ENCODE measurements around the gene CEP164.

The CEP164 gene

GRCh38 chr11:117354550-117354949 lies 26.9 kb downstream of the CEP164 start:
- no peak for FAIRE-seq
- no peak for DNase-seq (ENCODE audit: extremely low spot score, insufficient read length, low read depth)

DNA sequence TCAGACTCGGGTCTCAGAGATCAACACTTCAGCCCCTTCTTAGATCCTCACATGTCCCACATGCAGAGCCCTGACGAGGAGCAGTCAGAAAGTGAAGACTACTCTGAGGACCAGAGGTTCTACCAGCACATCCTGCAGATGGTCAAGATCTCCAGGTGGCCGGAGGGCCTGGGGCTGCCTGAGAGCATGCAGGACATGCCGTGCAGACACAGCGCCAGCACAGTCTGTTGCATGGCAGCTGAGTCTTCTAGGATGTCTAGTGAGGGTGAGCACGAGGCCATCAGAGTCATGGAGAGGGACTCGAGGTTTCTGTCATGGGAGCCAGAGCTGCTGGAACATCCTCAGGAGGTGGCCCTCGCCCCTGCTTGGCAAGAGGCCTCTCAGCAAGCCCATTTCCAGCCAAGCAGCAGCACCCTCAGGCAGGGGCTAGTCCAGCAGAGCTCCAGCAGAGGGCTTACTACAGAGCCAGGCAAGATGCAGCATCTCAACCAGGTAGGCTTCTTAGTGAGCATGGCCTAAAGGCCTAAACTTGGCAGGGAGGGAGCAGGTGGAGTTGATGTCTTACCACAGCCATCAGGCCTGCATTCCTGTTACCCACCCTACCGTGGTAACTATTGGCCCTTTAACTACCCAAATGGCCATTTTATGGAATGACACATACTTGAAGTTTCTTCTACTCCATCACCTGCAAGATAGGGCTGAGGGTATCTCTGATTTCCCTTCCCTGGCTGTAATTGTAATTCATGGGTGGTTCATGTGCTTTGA lies 28.7 kb downstream of the CEP164 start:
- no peak for DNase-seq (ENCODE audit: extremely low spot score, insufficient read length, low read depth)
- FAIRE-seq: no peak

- no peak for FAIRE-seq
- no peak for DNase-seq (ENCODE audit: extremely low spot score, insufficient read length, low read depth)
These were observed 33.8 kb downstream of the CEP164 start for GRCh38 chr11:117361432-117361831.

DNA sequence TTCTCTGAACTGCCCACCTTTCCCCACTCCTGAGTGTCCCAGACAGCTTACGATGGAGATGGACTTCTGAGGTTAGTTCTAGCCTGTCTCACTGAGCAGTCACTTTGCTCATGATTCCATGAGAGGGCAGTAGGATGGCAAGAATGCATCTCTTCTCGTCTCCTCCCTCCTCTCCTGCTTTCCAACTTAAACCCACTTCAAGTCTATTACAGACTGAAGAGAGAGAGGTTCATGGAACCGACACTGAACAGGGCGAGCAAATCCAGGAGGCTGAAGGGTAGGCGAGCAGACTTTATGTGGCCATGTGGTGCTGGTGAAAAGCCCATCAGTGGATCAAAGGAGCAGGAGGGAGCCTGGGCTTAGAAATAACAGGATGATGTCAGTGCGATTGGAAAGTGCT lies 38.6 kb downstream of the CEP164 start:
- FAIRE-seq (no peak), DNase-seq (ENCODE audit: extremely low spot score, insufficient read length, low read depth) (no peak)

- DNase-seq (ENCODE audit: extremely low spot score, insufficient read length, low read depth) (no peak), FAIRE-seq (no peak)
These were observed 39.2 kb downstream of the CEP164 start for GRCh38 chr11:117366875-117367274.

DNA sequence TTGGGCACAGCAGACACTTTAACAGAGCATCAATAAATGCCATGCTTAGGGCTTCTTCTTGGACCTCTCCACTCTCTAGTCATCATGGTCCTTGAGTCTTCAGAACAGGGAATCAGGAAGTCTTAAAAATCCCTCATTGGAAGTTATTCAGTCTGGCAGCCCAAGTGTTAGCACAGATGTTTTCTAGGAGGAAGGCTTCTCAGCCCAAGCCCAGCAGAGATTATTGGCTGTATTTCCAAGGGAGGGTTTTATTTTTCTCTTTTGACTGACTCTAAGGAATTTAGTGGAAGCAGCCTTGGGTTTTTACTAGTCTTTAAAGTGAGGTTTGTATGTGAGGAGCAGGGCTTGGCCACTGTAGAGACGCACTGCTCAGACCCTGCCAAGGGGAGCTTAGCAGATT lies 41.9 kb downstream of the CEP164 start:
- no peak for FAIRE-seq
- no peak for DNase-seq (ENCODE audit: extremely low spot score, insufficient read length, low read depth)

DNA sequence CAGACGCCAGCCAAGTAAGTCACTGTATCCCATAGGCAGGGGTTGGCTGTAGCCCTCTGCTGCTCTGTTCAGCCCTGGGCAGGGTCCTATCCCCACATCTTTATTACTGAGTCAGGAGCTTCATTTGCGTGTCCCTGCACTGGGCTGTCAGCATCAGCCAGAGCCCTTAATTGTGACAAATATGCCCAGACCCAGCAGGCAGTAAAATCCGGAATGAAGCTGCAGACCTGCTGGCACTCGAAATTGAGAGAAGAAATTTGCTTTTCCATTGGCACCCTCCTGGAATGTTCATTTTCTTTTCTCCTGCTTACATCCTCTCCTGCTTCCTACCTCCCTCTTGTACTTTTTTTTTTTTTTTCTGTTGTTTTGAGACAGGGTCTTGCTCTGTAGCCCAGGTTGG lies 43.8 kb downstream of the CEP164 start:
- DNase-seq (ENCODE audit: extremely low spot score, insufficient read length, low read depth) (no peak), FAIRE-seq (no peak)

DNA sequence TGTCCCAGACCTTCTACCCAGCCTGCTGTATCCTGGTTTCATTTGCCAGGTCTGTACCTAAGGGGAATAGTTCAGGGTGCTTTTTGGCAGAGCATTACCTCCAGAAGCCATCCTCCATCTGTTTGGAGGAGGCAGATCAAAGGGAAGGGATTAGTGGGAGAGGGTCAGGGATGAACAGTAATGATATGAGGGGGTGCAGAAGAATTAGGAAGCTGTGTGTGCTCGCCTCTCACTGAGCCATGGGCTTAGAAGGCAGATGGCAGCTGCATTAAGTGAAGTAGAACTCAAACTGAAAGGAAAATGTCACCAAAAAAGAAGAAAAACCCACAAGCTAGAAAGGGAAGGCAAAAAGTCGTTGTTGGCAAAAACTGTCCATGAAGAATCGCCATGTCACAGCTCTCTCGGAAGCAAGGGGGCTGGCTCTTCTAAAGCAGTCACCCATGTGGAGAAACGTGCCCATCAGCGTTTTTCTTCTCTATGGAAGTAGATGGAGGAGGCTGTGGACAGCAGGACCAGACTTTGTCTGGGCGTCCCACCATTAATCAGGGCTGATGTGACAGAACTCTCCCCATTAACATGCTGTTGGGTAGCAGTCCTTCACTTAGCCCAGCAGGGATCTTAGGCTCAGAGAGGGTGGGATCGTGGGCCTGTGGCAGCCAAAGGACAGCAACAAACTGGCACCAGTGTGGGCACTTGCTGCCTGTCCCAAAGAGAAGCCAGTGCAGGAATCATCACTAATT lies 46.8 kb downstream of the CEP164 start:
- FAIRE-seq (no peak), DNase-seq (ENCODE audit: extremely low spot score, insufficient read length, low read depth) (no peak)

GRCh38 chr11:117375960-117376359 lies 48.3 kb downstream of the CEP164 start:
- DNase-seq (ENCODE audit: extremely low spot score, insufficient read length, low read depth) (no peak), FAIRE-seq (no peak)

GRCh38 chr11:117376517-117376916 lies 48.9 kb downstream of the CEP164 start:
- FAIRE-seq: no peak
- no peak for DNase-seq (ENCODE audit: extremely low spot score, insufficient read length, low read depth)

DNA sequence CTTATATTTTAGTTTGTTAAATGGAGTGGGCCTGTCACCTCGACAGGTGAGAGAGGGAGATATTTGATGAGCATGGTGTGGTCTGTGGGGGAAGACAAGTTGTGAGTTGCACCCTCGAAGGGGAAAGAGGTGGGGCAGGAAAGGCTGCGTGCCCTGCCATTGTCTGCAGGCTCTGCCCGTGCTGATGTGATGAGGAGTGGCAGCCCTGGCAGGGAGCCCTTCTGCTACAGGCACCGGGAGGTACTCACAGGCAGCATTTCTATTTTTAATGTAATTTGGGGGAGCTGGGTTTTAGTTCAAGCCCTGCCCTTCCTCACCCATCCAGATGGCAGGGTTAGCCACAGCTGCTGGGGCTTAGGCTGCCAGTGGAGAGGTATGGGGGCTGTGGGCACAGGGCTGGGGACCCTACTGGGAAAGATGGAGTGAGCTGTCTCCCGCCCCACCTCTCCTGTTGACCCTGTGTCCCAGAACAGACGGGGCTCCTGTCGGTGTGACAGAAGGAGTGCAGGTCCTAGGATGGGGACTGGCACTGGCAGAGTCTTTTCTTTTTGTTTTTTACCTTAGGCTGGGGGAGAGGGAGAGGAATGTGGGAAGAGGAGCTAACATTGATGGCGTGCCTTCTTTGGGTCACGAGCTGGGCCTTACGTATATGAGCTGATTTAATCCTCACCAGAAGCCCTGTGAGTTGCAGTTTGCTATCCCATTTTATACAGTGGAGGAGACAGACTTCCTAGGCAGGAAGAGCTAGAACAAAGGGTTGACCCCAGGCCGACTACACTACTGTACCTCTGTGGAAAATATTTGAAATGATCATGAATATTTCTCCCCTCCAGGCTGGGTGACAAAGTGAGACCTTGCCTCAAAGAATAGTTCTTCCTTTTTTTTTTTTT lies 51.6 kb downstream of the CEP164 start:
- no peak for FAIRE-seq
- DNase-seq (ENCODE audit: extremely low spot score, insufficient read length, low read depth): no peak

DNA sequence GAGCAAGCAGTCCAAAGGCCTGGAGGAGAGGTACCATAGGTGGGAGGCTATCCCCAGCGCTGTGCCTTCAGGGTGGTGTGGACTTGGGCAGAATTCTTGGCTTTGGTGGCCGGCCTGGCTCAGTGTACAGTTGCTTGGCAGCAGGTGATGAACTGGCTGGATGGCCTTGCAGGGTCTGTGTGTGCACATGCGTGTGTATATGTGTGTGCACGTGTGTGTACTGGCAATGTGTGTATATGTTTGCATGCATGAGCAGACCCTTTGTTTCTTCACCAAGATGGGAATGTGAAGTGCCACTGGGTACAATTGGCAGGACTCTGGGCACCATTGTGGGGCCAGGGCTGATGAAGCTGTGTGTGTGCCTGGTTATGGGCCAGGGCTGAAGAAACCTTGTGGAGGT lies 53.0 kb downstream of the CEP164 start:
- no peak for FAIRE-seq
- no peak for DNase-seq (ENCODE audit: extremely low spot score, insufficient read length, low read depth)

DNA sequence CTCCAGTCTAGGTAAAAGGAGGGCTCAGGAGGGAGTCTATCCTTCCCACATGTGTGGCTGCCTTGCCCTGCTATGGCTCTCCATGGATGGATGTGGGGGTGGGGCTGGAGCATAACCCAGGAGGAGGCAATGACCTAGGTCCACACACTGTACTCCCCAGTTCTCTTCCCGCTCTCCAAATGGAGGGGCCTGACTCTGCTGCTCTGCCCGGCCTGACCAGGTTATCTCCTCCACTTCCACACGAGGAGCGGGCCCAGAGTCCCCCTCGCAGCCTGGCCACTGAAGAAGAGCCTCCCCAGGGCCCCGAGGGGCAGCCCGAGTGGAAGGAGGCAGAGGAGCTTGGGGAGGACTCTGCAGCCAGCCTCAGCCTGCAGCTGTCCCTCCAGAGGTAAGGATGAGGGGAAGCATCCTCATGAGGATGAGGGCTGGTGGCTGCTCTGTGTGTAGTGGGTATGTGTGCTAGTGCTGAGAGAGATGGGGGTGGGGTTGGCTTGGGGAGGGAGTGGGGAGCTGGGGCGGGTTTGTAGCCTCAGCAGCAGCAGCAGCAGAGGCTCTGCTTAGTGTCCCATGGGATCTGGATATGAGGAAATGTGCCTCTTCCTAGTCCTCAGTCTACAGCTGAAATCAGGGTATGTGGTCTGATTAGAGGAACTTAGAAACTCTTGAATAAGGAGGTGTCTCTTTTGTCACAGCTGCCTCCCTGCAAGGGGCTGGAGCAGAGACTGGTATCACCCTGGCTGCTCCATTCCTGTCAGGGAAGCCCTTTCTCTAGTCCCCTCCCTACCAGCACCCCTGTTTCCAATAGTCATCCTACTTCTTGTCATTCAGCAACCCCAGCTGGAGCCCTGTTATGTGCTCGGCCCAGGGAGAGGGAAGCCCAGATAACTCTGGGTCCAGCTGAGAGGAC lies 54.1 kb downstream of the CEP164 start:
- FAIRE-seq: no peak
- no peak for DNase-seq (ENCODE audit: extremely low spot score, insufficient read length, low read depth)

GRCh38 chr11:117382746-117383145 lies 55.1 kb downstream of the CEP164 start:
- no peak for FAIRE-seq

DNA sequence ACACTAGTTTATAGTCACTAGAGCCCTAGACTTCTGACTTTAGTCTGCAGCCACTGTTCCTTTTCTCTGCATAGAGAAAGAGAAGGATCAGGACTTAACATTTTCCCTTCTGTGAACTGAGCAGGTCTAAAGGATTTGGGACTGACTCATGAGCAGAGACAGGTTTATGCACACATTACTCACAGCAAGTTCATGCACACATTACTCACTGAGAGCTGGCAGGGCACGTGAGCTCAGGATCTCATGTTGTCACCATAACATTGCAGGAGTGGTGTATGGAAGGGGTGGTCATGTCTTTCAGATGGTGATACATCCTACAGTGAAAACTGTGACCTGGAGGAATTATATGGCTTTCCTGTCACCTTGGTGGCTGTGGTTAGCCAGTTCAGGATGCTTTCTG lies 56.4 kb downstream of the CEP164 start:
- FAIRE-seq (no peak), DNase-seq (ENCODE audit: extremely low spot score, insufficient read length, low read depth) (no peak)

More at GRCh38 chr11:117382746-117383145, 55.1 kb downstream of the CEP164 start:
- DNase-seq (ENCODE audit: extremely low spot score, insufficient read length, low read depth): no peak

DNA sequence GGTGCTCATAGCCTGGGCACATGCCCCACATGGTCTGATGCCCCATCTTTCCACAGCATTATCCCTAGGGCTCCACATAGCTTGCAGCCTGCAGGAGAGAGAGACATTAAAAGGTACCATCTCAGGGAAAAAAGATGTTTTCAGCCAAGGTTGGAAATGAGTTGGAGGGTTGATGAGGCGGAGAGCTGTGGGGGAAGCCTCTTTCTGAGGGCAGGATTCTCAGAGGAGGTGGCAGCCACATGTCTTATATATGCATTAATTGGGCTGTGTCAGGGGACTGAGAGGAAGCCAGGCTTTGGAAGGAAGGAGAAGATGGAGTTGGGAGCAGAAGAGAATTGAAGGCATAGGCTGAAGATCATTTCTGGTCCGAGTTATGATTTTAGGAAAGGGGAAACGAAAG lies 57.8 kb downstream of the CEP164 start:
- no peak for FAIRE-seq
- DNase-seq (ENCODE audit: extremely low spot score, insufficient read length, low read depth): no peak

GRCh38 chr11:117385906-117386305 lies 58.3 kb downstream of the CEP164 start:
- FAIRE-seq (no peak), DNase-seq (ENCODE audit: extremely low spot score, insufficient read length, low read depth) (no peak)

- DNase-seq (ENCODE audit: extremely low spot score, insufficient read length, low read depth) (no peak), FAIRE-seq (no peak)
These were observed 60.5 kb downstream of the CEP164 start for GRCh38 chr11:117387992-117388755.

DNA sequence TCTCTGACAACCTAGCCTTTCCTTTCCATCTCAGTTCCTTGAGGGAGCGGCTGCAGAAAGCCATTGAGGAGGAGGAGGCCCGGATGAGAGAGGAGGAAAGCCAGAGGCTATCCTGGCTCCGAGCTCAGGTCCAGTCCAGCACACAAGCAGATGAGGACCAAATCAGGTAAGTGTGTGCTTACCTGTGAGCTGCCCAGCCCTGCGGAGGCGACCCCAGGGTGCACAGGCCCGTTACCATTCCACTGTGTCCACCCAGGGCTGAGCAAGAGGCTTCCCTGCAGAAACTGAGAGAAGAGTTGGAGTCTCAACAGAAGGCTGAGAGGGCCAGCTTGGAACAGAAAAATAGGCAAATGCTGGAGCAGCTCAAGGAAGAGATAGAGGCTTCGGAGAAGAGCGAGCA lies 63.1 kb downstream of the CEP164 start:
- DNase-seq (ENCODE audit: extremely low spot score, insufficient read length, low read depth) (no peak), FAIRE-seq (no peak)
